GM18505 (cell line): ENCODE measurements around the gene MARS1.
A peak's percentile ranks its signal among the peaks of the same experiment; 100 is the strongest.

Source experiments
- ATAC-seq: cut with Tn5 transposase; IDR thresholded peaks from one replicate; pipeline ENCODE4 v1.9.1; 2021; ENCODE audit not compliant: unreplicated experiment
- POLR2A ChIP-seq: IDR thresholded peaks from 4 replicates; pipeline ENCODE4 v1.6.1; 2011; ENCODE audit warnings: borderline replicate concordance; ENCODE audit not compliant: insufficient read depth, insufficient read length; ENCODE audit errors: extremely low read depth

The MARS1 gene

DNA sequence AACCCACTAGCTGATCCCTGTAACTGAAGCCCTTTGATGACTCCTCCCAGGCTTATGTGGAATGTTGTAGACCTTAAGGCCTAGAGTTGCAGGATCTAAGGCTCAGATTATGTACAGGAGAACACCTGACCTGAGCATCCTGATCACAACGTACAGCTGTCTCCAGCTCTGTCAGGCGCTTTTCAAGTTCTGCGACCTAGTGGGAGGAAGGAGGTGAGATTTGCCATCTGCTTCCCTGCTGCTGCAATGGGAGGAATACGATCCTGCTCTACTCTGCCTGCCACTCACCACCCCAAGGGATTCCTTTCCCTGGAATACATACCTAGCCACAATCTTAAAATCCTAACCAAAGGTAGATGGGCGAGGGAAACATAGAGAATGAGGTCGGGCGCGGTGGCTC is 45.2 kb downstream of the MARS1 start:
- ATAC-seq = no peak

DNA sequence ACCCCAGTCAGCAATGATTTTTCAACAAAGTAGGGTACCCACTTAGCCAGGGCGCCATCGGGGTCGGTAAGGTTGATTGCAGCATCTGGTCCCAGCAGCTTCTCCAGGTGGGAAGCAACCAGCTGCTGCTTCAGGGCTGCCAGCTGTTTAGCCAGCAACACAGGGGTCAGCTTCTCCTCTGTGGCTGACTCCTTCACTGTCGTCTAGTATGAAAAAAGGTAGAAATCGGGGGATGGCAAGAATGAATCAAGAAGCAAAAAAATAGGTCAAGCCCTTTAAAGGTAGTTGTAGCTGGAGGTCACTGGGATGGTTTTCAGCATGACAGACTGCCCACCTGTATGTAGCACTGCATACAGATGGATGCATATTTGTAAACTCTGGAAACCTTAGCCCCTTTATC is 46.4 kb downstream of the MARS1 start:
- ATAC-seq = no peak
- no peak for TF ChIP-seq POLR2A

More for the DNA sequence above, 45.2 kb downstream of the MARS1 start:
- no peak for TF ChIP-seq POLR2A

DNA sequence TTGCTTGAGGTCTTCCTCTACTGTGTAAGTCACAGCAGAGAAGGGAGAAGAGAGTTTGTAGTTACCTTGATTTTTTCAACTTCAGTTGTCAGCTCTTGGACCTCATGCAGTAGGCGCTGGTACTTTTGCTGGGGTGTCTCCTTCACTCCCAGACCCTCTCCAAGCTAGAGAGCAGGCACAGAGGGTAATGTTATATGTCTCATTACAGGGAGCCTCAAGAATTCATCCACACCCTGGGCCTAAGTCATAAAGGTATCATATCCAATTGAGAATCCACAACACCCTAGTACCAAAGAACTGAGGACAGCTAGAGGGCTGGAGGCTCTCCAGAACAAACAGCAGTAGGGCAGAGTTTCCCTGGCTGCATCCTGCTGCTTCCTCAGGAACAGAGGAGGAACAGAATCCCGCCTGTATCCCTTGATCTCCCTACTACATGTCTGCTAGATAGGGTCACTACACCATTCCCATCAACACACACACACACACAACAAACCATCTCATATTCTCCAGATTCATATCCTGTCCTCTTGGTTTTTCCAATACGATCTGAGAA is 47.2 kb downstream of the MARS1 start:
- no peak for ATAC-seq
- TF ChIP-seq POLR2A = no peak

DNA sequence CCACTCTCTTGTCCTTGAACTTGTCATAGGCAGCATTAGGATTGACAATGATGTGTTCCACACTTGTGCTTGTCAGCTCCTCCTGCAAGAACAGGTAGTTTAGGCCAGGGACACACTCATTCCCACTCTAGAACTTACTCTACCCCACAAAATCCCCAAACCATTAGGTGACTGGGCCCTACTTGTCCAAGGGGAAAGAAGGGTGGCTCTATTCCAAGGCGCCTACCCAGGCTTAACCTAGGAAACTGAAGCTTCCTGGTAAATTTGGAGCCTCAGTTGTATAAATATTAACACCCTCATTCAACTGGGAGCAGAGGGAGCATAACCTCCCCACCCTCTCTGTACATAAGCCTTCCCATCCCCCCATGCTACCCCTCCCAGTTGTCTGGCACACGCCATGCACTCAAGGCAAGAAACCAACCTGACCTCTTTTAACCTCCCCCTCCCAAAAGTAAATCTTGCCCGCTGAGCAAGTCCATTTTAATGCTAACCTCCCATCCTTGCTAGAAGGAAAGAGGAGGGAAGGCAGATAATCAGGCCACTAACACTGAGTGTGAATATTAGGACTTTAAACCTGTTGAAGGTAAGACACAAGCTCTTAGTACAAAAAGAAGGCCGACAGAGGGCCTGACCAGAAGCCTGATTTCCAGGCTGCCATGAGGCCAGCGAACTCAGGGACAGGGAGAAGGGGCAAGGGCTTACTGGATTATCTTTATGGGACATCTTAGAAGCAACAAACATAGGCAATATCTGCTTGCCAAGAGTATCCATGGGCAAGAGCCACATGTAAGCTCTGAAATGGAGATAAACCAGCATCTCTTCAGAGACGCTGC is 48.1 kb downstream of the MARS1 start:
- ATAC-seq = no peak
- TF ChIP-seq POLR2A = no peak

DNA sequence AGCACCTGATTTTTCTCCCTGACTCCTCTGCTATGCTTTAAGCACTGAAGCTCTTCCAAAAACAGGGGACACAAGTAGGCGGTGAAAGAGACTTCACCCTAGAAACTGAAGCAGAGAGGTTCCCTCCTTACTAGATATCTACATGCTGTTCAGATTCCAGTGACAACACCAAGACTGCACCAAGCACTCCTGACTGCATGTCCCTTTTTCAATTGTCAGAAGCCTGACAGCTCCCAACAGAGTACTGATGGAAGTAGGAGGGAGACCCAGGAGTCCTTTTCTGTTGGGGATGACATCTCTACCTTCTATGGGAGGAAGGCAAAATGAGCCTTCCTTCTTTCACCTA is 48.7 kb downstream of the MARS1 start:
- no peak for ATAC-seq
- no peak for TF ChIP-seq POLR2A

DNA sequence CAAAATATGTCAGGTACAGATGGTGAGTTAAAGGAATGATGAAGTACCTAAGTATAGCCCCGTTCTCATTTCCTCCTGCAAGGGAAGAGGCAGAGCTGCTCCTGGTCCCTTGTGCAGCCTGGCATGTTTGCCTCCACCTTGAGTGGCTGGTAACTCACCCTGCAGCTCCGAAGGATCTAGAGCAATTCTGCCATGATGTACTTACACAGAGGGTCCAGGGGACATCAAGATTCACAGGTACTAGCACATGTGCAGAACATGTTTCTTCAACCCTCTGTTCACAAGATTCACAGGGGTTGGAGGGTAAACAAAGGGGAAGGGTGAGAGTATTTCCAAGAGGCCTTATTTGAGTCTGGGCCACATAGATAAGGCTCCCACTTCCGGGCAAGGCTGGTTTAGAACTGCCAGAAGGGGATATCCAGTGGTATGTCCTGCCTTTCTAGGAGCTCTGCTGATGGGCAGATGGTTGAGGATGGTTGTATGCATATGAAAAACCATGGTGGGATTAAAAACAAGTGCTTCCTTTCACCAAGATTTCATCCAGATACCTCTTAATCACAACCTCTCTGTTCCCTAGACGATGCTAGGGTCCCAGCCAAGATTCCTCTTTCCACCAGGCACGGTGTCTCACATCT is 51.4 kb downstream of the MARS1 start:
- ATAC-seq = no peak
- TF ChIP-seq POLR2A = no peak

DNA sequence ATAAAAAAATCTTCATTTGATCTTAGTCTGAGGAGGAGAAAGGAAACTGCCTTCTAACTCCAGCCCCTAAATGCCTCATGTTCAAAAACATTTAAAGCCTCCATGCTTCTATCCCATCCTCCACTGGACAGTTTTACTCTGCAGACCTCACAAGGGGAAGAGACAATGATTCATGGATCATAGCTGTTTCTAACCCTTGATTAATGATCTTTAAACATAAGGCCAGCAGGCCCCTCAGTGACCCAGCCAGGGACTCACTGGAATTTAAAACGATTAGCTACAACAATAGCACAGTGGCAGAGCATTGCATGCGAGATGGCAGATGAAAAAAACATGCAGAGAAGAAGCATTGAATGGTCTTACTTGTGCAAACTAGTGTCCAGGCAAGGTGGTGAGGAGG is 53.1 kb downstream of the MARS1 start:
- no peak for TF ChIP-seq POLR2A
- ATAC-seq = no peak

DNA sequence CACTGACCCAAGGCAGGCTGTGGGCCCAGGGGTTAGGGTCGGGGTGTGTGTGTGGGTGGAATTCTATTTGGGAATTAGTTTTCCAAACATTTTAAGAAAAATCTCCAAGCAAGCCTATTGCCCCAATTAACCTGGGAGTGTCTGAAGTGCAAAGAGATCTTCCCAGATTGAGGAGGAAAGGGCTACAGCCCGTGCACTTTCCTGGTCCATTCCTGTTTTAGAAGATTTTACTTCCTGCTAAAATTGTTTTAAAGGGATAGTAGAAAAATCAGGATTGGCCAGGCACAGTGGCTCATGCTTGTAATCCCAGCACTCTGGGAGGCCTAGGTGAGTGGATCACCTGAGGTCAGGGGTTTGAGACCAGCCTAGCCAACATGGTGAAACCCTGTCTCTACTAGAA is 53.8 kb downstream of the MARS1 start:
- no peak for TF ChIP-seq POLR2A
- no peak for ATAC-seq

DNA sequence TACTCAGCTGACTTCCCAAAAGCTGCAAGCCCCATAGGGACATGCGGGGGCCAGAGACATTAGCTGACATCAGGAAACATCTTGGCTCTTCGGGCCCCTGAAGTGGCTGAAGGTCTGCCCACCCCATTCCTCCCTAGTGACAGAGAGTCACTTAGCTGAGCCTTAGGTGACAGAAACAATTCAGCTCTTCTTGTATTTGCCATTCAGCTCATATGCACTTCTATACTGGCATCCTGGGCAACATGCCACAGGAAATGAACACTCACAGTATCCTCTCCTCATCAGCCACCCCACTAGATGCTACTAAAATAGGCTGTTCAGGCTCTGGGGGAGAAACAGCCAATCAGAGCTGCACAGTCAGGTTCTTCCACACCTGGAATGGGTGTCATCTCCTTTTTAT is 55.7 kb downstream of the MARS1 start:
- ATAC-seq = no peak

DNA sequence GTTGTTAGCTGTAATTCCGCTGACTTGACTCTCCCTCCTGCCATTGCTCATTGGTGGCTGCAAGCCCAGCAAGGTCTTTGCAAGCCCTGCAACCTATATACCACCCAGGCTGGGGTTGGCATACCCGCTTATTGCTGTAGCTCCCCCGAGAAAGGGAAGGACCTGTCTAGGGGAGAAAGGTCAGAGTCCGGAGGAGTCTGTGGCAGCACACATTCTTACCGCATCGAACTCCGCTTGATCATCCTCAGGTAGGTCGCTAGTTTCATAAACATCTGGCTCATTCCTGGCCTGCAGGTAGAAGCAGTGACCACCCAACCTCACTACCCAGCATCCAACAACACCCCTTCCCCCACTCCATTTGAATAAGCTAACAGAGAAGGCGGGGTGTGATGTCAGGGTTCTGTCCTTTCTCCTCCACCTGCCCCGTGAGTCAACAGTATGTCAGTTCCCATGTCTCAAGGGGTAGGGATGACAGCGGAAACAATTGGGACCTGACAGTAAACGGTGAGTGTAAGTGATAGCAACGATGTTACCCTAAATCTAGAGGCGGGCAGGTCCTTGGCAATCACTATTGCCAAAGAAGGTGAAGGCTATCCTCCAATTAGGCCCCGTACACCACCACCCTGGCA is 58.1 kb downstream of the MARS1 start:
- ATAC-seq = no peak
- TF ChIP-seq POLR2A = no peak

More for the DNA sequence above, 55.7 kb downstream of the MARS1 start:
- no peak for TF ChIP-seq POLR2A

DNA sequence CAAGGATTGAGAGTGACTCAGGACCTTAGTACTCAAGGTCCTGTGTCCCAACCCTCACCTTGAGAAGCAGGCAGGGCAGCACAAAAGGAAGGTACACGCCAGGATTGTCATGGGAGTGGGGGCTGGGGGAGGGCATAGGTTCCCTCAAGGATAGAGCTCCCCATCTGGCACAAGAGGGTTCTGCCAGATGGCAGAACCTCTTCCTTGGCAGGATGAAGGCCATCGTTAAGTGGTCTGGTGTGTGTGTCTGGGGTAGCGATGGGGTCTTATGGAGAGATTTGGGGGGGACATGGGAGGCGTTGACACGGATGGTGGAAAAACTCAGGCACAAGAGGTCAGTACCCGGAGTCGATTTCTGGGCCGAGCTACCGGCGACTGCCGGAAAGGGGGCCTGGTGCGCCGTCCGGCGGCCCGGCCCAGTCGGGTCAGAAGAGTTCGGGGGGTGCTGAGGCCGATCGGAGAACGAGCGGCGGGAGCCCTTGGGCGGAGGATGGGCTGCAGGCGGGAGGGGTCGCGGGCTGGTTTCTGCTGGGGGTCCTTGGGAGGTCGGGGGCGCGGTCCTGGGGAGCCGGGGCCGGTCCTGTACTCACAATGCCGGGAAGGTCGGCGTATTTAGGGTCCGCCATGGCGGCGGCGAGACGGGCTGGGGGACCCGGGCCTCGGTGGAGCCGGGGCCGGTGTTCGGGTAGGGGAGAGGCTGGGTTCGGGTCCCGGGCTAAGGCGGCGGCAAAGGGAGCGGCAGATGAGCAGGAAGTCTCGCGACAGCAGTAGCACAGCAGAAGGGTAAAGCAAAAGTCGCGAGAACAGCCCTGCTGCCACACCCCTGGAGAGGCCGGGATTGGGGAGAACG is 58.8 kb downstream of the MARS1 start, which contains the start of gene DCTN2:
Gene DCTN2 (minus strand): TSS at position 755 of the 850 bp plus-strand sequence. CDS start 129 bp downstream, at position 626.
- peak; percentile 62 for TF ChIP-seq POLR2A
- ATAC-seq = peak; percentile 98

DNA sequence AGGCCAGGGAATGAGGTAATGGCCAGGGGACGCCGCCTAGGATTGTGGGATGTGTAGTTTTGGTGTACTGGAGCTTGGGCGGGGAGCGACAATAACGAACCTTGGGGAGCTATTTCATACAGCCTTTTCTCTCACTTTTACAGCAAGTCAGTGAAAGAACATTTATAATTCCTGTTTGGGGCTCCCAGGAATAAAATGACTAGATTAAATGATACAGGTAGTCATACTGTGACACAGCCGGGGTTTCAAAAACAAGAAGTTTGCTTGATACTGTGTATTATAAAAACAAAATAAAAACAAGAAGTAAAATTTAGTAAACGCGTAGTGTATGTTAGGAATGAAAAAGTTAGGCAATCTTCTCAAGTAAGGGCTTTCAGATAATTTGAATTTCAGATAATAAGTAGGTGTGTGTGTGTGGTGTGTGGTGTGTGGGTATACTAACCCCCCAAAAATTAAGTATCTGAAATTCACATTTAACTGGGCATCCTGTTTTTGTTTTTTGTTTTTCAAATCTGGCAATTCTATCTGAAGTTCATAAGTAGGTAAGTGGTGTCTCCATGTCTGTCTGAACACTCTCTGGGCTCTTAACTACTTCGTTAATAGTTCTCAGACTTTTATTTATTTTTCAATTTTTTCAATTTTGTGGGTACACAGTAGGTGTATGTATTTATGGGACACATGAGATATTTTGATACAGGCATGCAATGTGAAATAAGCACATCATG is 59.6 kb downstream of the MARS1 start:
- ATAC-seq = no peak

More for the DNA sequence above, 59.6 kb downstream of the MARS1 start:
- no peak for TF ChIP-seq POLR2A
